ENCODE data around the gene TLN1. TPM values are rescaled to one million over a fixed set of nuclear protein-coding genes. Genes with fewer than 3 reads are reported as not detected.

TLN1 gene, protein sequence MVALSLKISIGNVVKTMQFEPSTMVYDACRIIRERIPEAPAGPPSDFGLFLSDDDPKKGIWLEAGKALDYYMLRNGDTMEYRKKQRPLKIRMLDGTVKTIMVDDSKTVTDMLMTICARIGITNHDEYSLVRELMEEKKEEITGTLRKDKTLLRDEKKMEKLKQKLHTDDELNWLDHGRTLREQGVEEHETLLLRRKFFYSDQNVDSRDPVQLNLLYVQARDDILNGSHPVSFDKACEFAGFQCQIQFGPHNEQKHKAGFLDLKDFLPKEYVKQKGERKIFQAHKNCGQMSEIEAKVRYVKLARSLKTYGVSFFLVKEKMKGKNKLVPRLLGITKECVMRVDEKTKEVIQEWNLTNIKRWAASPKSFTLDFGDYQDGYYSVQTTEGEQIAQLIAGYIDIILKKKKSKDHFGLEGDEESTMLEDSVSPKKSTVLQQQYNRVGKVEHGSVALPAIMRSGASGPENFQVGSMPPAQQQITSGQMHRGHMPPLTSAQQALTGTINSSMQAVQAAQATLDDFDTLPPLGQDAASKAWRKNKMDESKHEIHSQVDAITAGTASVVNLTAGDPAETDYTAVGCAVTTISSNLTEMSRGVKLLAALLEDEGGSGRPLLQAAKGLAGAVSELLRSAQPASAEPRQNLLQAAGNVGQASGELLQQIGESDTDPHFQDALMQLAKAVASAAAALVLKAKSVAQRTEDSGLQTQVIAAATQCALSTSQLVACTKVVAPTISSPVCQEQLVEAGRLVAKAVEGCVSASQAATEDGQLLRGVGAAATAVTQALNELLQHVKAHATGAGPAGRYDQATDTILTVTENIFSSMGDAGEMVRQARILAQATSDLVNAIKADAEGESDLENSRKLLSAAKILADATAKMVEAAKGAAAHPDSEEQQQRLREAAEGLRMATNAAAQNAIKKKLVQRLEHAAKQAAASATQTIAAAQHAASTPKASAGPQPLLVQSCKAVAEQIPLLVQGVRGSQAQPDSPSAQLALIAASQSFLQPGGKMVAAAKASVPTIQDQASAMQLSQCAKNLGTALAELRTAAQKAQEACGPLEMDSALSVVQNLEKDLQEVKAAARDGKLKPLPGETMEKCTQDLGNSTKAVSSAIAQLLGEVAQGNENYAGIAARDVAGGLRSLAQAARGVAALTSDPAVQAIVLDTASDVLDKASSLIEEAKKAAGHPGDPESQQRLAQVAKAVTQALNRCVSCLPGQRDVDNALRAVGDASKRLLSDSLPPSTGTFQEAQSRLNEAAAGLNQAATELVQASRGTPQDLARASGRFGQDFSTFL (N-terminal part only)
- 252 TPM for total RNA-seq
- long read RNA-seq, partial matches to known transcripts, result 385 of 418 reads
- long read RNA-seq, other reads (novel, unspliced or antisense), result 33 of 418 reads

GRCh38 chr9:35732185-35732799 is at the start of gene TLN1, which contains the start of gene CREB3:
TSS of gene TLN1 (minus strand) at chr9:35732195. CDS start at chr9:35725694, 6,501 bp downstream.
TSS of gene CREB3 (plus strand) at chr9:35732666. CDS start at chr9:35732773, 107 bp downstream.
- intact Hi-C loops (cut with DNase I), result no loop called here
- DNase-seq, result peak; percentile 99
- peak; percentile 89 for ATAC-seq (ENCODE audit: poor library complexity)

GRCh38 chr9:35781066-35781465 is 49.1 kb upstream of the TLN1 start:
- intact Hi-C loops (cut with DNase I), result no loop called here

DNA sequence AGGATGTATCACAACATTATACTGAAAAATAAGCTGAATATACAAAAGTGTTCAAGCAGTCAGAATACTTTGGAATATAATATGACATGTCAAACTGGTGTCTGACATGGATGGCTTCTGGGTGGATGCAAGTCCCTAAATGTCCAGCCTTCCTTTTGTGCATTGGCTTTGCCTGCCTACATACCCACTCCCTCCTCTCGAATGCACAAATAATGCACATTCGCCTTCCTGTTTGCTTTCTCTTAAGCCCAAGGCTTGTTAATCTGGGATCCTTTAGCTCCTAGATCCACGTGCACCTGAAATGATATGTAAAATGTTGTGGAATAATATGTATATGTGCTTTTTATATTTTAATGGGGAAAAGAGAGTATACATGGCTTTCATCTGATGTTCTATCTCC is 46.5 kb upstream of the TLN1 start:
- ATAC-seq (ENCODE audit: poor library complexity) (no peak), DNase-seq (no peak)
- intact Hi-C loops (cut with DNase I), result no loop called here

More at GRCh38 chr9:35781066-35781465, 49.1 kb upstream of the TLN1 start:
- ATAC-seq (ENCODE audit: poor library complexity) (no peak), DNase-seq (no peak)

DNA sequence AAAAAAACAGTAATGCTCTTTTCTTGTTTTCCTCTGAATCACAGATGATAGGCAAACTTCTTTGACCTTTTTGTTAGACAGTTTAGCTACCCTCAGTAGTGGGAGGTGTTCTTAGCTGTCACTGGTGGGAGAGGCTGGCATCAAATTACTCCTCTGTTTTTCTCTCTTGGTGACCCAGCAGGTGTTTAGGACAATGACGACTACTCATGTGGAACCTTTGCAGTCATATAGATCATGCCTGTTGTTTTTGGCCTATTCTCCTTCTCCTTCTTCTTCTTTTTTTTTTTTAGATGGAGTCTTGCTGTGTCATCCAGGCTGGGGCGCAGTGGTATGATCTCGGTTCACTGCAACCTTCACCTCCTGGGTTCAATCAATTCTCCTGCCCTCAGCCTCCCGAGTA is 44.0 kb upstream of the TLN1 start:
- DNase-seq (no peak), ATAC-seq (ENCODE audit: poor library complexity) (no peak)
- intact Hi-C loops (cut with DNase I), result no loop called here

DNA sequence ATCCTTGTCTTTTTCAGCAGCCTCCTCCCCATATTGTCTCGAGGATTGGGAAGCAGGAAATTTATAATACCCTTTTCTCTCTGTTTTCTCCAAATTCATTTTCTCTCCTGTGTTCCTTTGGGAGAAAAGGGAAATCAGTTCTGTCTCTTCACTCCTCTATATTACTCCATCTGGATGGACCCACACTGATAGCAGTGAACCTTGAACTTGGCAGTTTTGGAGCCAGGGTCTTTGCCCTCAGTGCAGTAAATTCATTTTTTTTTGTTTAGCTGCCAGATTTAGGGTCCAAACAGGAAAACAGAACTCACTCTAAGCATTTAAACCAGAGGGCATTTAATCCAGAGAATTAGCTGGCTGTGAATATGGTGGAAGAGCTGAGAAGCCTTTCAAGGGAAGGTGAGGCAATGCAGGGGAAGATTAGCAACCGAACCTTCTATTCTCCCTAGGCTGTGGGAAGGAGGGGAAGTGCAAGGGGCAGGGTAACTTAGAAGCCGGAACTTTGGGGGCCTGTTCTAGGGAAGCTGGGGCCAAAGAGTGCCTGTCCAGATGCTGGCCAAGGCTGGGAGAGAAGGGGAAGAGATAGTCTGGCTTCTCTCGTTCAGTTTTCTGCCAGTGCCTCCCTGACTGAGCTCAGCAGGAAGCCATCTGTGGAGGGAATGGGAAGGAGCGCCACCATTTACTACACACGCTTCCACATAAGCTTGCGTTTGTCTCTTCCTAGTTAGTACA is 43.1 kb upstream of the TLN1 start:
- intact Hi-C loops (cut with DNase I), result no loop called here
- DNase-seq (no peak), ATAC-seq (ENCODE audit: poor library complexity) (peak; percentile 53)

DNA sequence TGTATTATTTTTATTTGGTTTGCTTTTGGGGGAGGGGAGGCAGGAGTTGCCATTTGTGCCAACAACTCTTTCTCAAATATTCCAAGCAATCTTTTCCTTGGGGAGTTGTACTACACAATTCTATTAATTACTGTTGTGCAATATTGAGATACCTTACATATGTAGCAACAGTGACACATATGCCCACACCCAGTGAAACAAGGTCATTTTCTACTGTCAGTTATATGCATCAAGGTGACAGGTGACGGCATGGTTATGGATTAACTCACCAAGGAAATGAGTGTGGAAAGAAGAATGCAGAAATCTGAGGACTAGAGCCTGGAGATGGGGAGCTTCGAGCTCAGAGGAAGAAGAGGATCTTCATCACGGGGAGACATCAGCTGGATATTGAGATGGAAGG is 39.9 kb upstream of the TLN1 start:
- intact Hi-C loops (cut with DNase I), result no loop called here
- ATAC-seq (ENCODE audit: poor library complexity), result no peak
- DNase-seq, result no peak

DNA sequence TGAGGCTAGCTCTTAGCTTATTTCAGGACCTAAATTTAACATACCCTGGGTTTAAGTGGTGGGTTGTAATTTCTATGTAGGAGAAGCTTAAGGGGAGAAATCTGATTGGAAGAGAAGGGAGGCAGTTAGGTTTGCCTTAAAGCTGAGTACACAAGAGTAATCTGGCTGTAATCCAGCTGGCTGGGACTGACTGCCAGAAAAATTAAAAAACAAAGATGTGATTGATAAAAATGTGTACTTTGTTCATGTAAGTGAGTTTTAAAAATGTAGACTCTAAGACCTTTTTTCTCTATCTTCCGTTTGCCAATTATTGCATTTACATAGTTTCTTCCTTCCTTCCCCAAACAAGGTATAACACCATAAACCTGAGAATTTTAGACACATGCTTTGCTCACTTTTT is 39.5 kb upstream of the TLN1 start:
- intact Hi-C loops (cut with DNase I), result no loop called here
- DNase-seq, result no peak
- peak; percentile 23 for ATAC-seq (ENCODE audit: poor library complexity)

DNA sequence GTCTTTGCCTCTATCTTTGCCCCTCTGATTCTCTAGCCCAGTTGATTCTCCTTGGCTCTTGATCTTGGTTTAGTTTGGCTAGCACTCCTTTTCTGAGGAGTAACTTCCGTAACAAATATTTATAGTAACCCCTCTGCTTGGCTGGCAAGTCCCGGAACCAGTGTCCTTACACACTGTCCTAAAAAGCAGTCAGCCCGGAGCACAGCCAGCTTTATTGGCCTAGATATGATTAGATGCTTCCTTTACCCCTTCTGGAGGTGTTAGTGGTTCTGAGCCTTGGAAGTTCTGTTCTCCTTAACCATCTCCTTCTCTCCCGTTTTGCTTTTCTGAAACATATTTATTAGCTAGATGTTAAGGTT is 39.1 kb upstream of the TLN1 start:
- intact Hi-C loops (cut with DNase I), result no loop called here

GRCh38 chr9:35769763-35770162 is 37.8 kb upstream of the TLN1 start:
- intact Hi-C loops (cut with DNase I), result no loop called here
- ATAC-seq (ENCODE audit: poor library complexity) (no peak), DNase-seq (no peak)

More for the DNA sequence above, 39.1 kb upstream of the TLN1 start:
- peak; percentile 92 for ATAC-seq (ENCODE audit: poor library complexity)
- peak; percentile 73 for DNase-seq

DNA sequence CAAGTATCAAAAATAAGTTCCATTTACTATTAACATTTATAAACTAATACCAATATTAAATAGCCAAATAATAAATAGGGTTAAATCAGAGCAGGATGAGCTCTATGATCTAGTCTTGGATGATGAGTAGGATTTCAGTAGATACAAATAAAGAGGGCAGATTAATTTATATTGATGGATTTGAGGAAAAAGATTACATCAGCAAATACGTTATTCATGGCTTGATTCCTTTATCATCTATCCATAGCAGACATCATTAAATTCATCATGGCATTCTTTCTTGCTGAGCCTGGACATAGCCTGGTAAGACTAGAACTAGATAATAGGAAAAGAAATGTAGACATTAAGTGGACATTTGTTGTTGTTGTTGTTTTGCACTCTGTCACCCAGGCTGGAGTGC is 35.5 kb upstream of the TLN1 start:
- ATAC-seq (ENCODE audit: poor library complexity) (no peak), DNase-seq (no peak)
- intact Hi-C loops (cut with DNase I), result no loop called here

DNA sequence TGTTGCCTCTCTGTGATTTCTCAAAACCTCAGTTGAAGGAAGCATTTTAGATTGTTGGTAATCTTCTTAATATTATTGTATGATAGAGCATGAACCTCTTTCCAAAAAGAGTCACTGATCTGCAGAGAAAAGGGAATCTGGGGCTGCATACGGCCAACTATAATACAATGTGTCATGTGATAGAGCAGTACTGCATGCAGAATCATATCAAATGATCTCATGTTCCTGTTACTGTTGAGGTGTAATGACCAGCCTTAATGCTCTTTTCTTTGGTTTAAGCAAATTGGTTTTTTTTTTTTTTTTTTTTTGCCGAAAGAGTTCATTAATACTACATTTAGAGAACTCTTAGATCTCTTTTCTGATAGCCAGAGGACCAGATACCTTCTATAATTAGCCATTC is 35.0 kb upstream of the TLN1 start:
- ATAC-seq (ENCODE audit: poor library complexity) (no peak), DNase-seq (no peak)
- intact Hi-C loops (cut with DNase I), result no loop called here

DNA sequence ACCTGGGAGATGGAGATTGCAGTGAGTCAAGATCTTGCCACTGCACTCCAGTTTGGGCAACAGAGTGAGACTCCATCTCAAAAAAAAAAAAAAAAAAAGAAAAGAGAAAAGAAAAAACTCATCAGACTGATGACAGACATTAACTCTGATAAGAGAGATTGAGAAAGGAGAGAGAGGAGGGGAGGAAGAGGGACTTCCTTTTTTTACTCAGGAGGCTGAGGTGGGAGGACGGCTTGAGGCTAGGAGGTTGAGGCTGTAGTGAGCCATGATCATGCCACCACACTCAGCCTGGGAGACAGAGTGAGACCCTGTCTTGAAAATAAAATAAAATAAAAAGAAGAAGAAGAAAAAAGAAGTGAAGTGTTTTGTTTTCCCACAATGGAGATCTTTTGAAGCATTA is 31.8 kb upstream of the TLN1 start:
- intact Hi-C loops (cut with DNase I), result no loop called here
- DNase-seq (no peak), ATAC-seq (ENCODE audit: poor library complexity) (no peak)

GRCh38 chr9:35763181-35763580 is 31.2 kb upstream of the TLN1 start:
- intact Hi-C loops (cut with DNase I), result no loop called here
- ATAC-seq (ENCODE audit: poor library complexity), result no peak
- no peak for DNase-seq

DNA sequence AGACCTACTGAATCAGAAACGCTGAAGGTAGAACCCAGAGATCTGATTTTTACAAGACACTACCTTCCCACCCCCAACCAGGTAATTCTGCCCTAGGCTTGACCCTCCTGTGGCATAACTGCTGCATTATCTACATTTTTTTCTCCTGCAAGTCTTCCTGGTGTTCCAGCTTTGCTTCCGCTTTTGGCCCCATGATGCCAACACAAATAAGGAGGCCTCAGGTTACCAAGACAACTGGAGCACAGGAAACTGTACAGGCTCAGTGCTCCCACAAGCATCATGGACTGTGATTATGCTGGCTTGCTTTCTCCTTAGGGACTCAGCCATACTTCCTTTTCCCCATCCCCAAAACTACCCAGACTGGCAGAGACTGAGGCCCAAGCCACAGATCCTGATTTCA is 28.7 kb upstream of the TLN1 start:
- DNase-seq (no peak), ATAC-seq (ENCODE audit: poor library complexity) (no peak)
- intact Hi-C loops (cut with DNase I), result no loop called here

- DNase-seq, result no peak
- intact Hi-C loops (cut with DNase I), result no loop called here
- ATAC-seq (ENCODE audit: poor library complexity), result no peak
Measured at GRCh38 chr9:35759795-35760194, 27.8 kb upstream of the TLN1 start.

- ATAC-seq (ENCODE audit: poor library complexity), result no peak
- intact Hi-C loops (cut with DNase I), result no loop called here
- DNase-seq, result no peak
Measured at GRCh38 chr9:35758475-35759050, 26.6 kb upstream of the TLN1 start.

DNA sequence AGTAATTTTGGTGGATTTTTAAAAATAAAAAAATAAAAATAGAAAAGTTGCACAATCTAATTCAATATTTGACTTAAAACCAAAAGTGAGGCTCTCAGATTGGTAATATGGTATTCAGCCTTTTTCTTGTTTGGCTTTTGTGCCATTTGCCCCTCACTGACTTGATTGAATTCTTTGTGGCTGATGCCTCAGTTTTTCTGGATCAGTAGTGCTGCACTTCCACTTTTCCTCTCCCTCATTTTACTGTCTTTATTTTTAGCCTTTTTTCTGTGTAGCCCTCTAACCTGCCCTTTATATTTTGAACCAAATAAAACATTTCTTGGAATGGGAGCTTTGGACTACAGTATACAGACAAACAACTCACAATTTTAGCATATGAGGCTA is 25.9 kb upstream of the TLN1 start:
- DNase-seq, result no peak
- no peak for ATAC-seq (ENCODE audit: poor library complexity)
- intact Hi-C loops (cut with DNase I), result no loop called here

All from Right ventricle myocardium superior (tissue), 1 donor.